Stimulated activated CD4-positive, alpha-beta T cell treated with anti-CD3 and anti-CD28 coated beads, TNF-alpha, amount 100 ng/mL, for 1 hour (primary cell): ENCODE results near the gene KRT35.

ENCODE experiments used
- DNase-seq, 3 donors: peaks; one replicate each; pipeline ENCODE4 v3.0.0-alpha.2; 2020; ENCODE audit warnings: low read depth in 3 of 3, low spot score in 1 of 3

Gene KRT35

GRCh38 chr17:41512546-41513167 is 31.7 kb upstream of the KRT35 start:
- DNase-seq = no peak

- no peak for DNase-seq
Observed at GRCh38 chr17:41511716-41512115, 30.8 kb upstream of the KRT35 start.

GRCh38 chr17:41511116-41511515 is 30.2 kb upstream of the KRT35 start:
- no peak for DNase-seq

- DNase-seq = no peak
Observed at GRCh38 chr17:41510251-41511065, 29.5 kb upstream of the KRT35 start.

GRCh38 chr17:41507315-41507880 is 26.4 kb upstream of the KRT35 start:
- no peak for DNase-seq

GRCh38 chr17:41505809-41506767 is 25.1 kb upstream of the KRT35 start:
- no peak for DNase-seq

- no peak for DNase-seq
Observed at GRCh38 chr17:41505007-41505808, 24.3 kb upstream of the KRT35 start, which contains the start of gene KRT13. KRT13 (minus strand) TSS chr17:41505612; CDS start chr17:41505550, 62 bp downstream.

GRCh38 chr17:41504246-41504977 is 23.5 kb upstream of the KRT35 start:
- DNase-seq = no peak

- no peak for DNase-seq
Observed at GRCh38 chr17:41503202-41503601, 22.3 kb upstream of the KRT35 start.

GRCh38 chr17:41500131-41500911 is 19.4 kb upstream of the KRT35 start:
- DNase-seq = no peak

GRCh38 chr17:41499714-41500113 is 18.8 kb upstream of the KRT35 start:
- no peak for DNase-seq

GRCh38 chr17:41498276-41498675 is 17.3 kb upstream of the KRT35 start:
- DNase-seq = no peak

GRCh38 chr17:41496803-41497484 is 16.0 kb upstream of the KRT35 start:
- peak in 2 of 3 donors; percentile 16 to 29 for DNase-seq

GRCh38 chr17:41494524-41494923 is 13.6 kb upstream of the KRT35 start:
- no peak for DNase-seq

GRCh38 chr17:41492771-41493170 is 11.8 kb upstream of the KRT35 start:
- no peak for DNase-seq

GRCh38 chr17:41492351-41492750 is 11.4 kb upstream of the KRT35 start:
- no peak for DNase-seq

- no peak for DNase-seq
Observed at GRCh38 chr17:41491476-41491875, 10.5 kb upstream of the KRT35 start.
